Measurements from ENCODE around the gene SAFB2.

- TF ChIP-seq POLR2A (IDR thresholded peaks at IDR 0.05) = no peak
- TF ChIP-seq, protein P1, sequence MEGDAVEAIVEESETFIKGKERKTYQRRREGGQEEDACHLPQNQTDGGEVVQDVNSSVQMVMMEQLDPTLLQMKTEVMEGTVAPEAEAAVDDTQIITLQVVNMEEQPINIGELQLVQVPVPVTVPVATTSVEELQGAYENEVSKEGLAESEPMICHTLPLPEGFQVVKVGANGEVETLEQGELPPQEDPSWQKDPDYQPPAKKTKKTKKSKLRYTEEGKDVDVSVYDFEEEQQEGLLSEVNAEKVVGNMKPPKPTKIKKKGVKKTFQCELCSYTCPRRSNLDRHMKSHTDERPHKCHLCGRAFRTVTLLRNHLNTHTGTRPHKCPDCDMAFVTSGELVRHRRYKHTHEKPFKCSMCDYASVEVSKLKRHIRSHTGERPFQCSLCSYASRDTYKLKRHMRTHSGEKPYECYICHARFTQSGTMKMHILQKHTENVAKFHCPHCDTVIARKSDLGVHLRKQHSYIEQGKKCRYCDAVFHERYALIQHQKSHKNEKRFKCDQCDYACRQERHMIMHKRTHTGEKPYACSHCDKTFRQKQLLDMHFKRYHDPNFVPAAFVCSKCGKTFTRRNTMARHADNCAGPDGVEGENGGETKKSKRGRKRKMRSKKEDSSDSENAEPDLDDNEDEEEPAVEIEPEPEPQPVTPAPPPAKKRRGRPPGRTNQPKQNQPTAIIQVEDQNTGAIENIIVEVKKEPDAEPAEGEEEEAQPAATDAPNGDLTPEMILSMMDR (IDR thresholded peaks at IDR 0.05) = no peak
These were observed 29.0 kb downstream of the SAFB2 start for GRCh38 chr19:5593343-5594255.

Data from uterus (tissue), 2 donors.